Gastrocnemius medialis (tissue), 4 donors: Measurements from ENCODE around the gene PAX6. TPM values are rescaled to one million over a fixed set of nuclear protein-coding genes. Genes with fewer than 3 reads are reported as not detected.

Experiments
- ATAC-seq, 2 donors: fragments of 150-250 bp; one replicate each; pipeline ENCODE4 v1.9.1; 2016
- DNase-seq, 2 donors: peaks; one replicate each; pipeline ENCODE4 v3.0.0-alpha.2; 2019
- H3K27ac ChIP-seq, 4 donors: fragments of 200-600 bp; sonication (generic); 1 replicate in 1 of 4; 2 replicates in 3 of 4; pipeline ENCODE4 v1.5.1; 2016 to 2018; ENCODE audit warnings: mild to moderate bottlenecking in 2 of 4, moderate library complexity in 1 of 4
- H3K27me3 ChIP-seq, 3 donors: fragments of 200-600 bp; sonication (generic) in 2 of 3; 1 replicate in 1 of 3; 2 replicates in 2 of 3; pipeline versions ENCODE4 v1.5.1 to v1.6.0; 2016 to 2019; ENCODE audit warnings: mild to moderate bottlenecking in 1 of 3, moderate library complexity in 1 of 3
- H3K36me3 ChIP-seq, 2 donors: fragments of 200-600 bp; sonication (generic) in 1 of 2; one replicate each; pipeline ENCODE4 v1.5.1; 2017 to 2018
- H3K4me1 ChIP-seq, 2 donors: fragments of 200-600 bp; sonication (generic) in 1 of 2; one replicate each; pipeline ENCODE4 v1.5.1; 2016 to 2017; ENCODE audit warnings: mild to moderate bottlenecking in 2 of 2
- H3K4me3 ChIP-seq, 4 donors: fragments of 200-600 bp; sonication (generic) in 3 of 4; 1 replicate in 1 of 4; 2 replicates in 3 of 4; pipeline ENCODE4 v1.5.1; 2016 to 2019; ENCODE audit warnings: mild to moderate bottlenecking in 2 of 4
- H3K9me3 ChIP-seq, 3 donors: fragments of 200-600 bp; sonication (generic) in 2 of 3; 1 replicate in 1 of 3; 2 replicates in 2 of 3; pipeline ENCODE4 v1.5.1; 2016 to 2019
- POLR2A ChIP-seq, 2 donors: fragments of 450-650 bp; IDR thresholded peaks; one replicate each; pipeline ENCODE4 v1.6.1; 2017; ENCODE audit warnings: antibody characterized with exemption in 2 of 2, mild to moderate bottlenecking in 2 of 2, moderate library complexity in 2 of 2
- in situ Hi-C, 4 donors: fragments of 200-750 bp; cut with MboI; loops; one replicate each; pipeline versions ENCODE4 v1.15.0 to v1.8.0; 2017; ENCODE audit warnings: low sequenced_read_pairs in 4 of 4
- intact Hi-C: fragments of 100-400 bp; cut with DNase I; formaldehyde crosslinking; loops from one replicate; pipeline ENCODE4 v1.15.1; 2023; ENCODE audit warnings: low total_unique reads
- total RNA-seq, 4 donors: library from RNA; depleted of rRNA; stranded (reverse); fragments of >200 nt; gene quantifications; one replicate each; pipeline versions ENCODE4 v1.1.0 to v1.2.3, GENCODE V29; 2016
- TF ChIP-seq, protein P1 (sequence below), 5 experiments: fragments of 450-650 bp in 3 of 5; fragments of 200-600 bp in 2 of 5; sonication (generic) in 2 of 5; IDR thresholded peaks in 4 of 5; conservative IDR thresholded peaks in 1 of 5; 1 replicate in 4 of 5; 2 replicates in 1 of 5; pipeline ENCODE4 v1.5.1; 2016 to 2019; ENCODE audit warnings: antibody characterized with exemption in 5 of 5, mild to moderate bottlenecking in 3 of 5, moderate library complexity in 3 of 5

Gene PAX6
- total RNA-seq, 4 donors from 2014 or later, result not detected

DNA sequence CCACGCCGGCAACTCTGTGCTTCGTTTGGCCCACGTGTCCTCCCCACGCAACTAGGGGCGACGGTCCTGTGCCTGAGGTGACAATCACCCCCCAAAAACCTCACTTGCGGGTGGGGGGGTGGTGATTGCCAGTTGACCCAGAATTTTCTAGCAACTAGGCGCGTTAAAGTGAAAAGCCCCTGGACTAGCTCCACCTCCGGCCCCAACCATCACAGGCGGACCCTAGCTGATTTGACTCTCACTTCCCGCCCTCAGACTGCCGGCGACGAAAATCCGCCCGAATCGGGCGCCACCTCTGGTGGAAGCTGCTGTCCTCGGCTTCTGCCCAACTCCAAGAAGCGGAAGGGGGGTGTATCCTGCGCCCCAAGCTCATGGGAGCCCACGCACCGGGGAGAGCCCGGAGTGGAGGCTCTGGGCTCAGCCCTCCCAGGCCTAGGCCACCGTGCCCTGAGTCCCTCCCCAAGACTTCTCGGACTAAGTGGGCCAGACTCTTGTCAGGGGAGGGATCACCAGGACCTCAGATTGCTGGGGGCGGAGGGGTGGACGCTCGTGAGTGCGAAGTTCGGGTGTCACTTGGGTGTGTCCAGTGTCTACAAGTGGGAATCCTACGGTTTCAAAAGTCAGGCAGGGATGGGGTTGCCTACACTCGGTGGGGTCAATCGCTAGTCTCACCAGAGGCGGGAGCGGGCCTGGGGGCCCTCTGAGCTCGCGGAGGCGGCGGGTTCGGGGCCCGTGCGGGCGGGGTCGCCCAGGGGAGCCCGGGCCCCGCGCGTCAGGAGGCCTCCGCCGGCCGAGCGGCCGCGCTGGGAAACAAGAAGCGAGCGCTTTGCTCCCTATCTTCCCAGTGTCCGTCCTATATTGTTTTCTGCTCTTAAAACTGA, 12.3 kb downstream of the PAX6 start:
- Histone ChIP-seq H3K4me1 (peaks cover 9 to 25% of the 10 kb centered on the region in 2 donors), H3K36me3 (no peaks in the 10 kb centered on the region), H3K9me3 (no peaks in the 10 kb centered on the region), H3K27me3 (peaks cover 70 to 79% (median 73%) of the 10 kb centered on the region in 3 donors), H3K27ac (no peak overlapping the region), H3K4me3 (peak overlapping the region; percentile 9 to 34 (median 22))
- no peak for TF ChIP-seq POLR2A (IDR thresholded peaks at IDR 0.05)
- TF ChIP-seq, protein P1, sequence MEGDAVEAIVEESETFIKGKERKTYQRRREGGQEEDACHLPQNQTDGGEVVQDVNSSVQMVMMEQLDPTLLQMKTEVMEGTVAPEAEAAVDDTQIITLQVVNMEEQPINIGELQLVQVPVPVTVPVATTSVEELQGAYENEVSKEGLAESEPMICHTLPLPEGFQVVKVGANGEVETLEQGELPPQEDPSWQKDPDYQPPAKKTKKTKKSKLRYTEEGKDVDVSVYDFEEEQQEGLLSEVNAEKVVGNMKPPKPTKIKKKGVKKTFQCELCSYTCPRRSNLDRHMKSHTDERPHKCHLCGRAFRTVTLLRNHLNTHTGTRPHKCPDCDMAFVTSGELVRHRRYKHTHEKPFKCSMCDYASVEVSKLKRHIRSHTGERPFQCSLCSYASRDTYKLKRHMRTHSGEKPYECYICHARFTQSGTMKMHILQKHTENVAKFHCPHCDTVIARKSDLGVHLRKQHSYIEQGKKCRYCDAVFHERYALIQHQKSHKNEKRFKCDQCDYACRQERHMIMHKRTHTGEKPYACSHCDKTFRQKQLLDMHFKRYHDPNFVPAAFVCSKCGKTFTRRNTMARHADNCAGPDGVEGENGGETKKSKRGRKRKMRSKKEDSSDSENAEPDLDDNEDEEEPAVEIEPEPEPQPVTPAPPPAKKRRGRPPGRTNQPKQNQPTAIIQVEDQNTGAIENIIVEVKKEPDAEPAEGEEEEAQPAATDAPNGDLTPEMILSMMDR (IDR thresholded peaks at IDR 0.05 in 4 of 5, conservative IDR thresholded peaks at IDR 0.05 in 1 of 5), result peak in 1 of 5 experiments; percentile 22
- intact Hi-C loops (loop anchor here (5.0 kb wide), 2 partner anchors 156 to 804 kb away; no protein-coding TSS in a partner anchor), in situ Hi-C loops (no loop called here)
- no peak for DNase-seq
- ATAC-seq, result no peak

DNA sequence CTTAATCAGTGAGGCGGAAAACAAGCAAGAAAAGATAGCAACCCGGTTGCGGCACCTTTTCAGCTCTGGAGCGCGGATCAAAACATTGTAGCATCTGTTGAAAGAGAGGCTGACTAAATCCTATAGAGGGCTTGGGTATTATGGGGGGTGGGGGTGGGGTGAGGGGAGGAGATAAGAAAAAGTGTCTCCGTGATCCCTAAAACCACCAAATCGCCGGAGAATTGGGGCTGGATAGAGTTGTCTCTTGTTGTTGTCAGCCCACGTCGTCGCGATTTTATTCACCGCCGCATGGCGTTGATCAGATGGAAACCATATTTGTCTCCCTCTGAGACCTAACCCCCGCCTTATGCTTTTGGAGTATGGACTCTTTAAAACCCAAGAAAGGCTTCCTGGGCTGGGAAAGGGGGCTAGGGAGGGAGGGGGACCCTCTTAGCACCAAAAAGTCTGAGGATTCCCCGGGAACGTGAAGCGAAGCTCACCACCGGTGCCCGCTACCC, 13.0 kb downstream of the PAX6 start:
- no peaks in the 10 kb centered on the region for H3K9me3 ChIP-seq
- peak overlapping the region; percentile 9 to 34 (median 22) for H3K4me3 ChIP-seq
- no peaks in the 10 kb centered on the region for H3K36me3 ChIP-seq
- ATAC-seq (no peak), DNase-seq (no peak)
- peaks cover 9 to 25% of the 10 kb centered on the region in 2 donors for H3K4me1 ChIP-seq
- TF ChIP-seq POLR2A (IDR thresholded peaks at IDR 0.05), result no peak
- TF ChIP-seq, protein P1 (IDR thresholded peaks at IDR 0.05 in 4 of 5, conservative IDR thresholded peaks at IDR 0.05 in 1 of 5), result no peak
- in situ Hi-C loops (no loop called here), intact Hi-C loops (loop anchor here (5.0 kb wide), 2 partner anchors 156 to 804 kb away; no protein-coding TSS in a partner anchor)
- H3K27me3 ChIP-seq, result peaks cover 63 to 72% (median 66%) of the 10 kb centered on the region in 3 donors
- H3K27ac ChIP-seq, result no peak overlapping the region

DNA sequence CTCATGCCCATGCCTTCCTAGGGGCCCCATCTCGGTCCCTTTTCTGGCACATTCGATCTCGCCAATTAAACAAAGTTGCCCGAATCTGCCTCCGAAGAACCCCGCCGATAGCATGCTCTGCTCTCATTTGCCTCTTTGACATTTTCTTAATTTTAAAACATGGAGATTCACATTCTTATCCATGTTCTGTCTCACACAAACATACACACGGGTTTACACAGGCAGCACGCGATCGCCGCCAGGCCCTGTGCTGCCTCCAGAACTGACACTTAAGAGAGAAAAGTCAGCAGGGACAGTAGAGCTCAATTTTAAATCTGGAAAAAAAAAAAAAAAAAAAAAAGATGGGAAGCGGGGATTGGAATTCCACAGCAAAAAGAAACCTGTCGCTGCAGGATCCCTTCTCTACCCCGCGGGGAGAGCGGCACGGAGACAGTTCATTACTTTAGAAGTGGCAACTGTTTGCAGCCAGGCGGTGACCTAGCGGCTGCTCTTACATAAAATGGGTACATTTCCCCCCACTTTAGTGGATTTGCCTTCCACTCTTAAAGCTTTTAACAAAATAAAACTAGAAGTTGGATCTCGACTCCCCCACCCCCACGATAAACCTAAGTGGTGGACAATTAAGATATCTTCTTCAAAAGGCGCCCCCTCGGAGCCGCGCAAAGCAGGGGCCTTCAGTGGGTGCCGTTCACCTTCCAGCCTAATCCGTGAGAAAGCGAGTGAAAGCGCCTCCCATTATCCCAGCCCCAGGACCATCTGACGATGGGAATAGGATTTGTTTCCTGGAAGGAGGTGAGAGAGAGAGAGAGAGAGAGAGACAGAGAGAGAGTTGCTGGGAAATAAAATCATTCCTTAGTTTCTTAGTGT, 13.7 kb downstream of the PAX6 start:
- no peaks in the 10 kb centered on the region for H3K36me3 ChIP-seq
- in situ Hi-C loops (no loop called here), intact Hi-C loops (loop anchor here (5.0 kb wide), 2 partner anchors 155 to 805 kb away; no protein-coding TSS in a partner anchor)
- no peaks in the 10 kb centered on the region for H3K9me3 ChIP-seq
- DNase-seq, result no peak
- no peak for ATAC-seq
- TF ChIP-seq, protein P1 (IDR thresholded peaks at IDR 0.05 in 4 of 5, conservative IDR thresholded peaks at IDR 0.05 in 1 of 5), result no peak
- no peak for TF ChIP-seq POLR2A (IDR thresholded peaks at IDR 0.05)
- H3K4me1 ChIP-seq, result peaks cover 9 to 25% of the 10 kb centered on the region in 2 donors
- H3K4me3 ChIP-seq, result peak overlapping the region in 1 of 4 donors; percentile 28
- peaks cover 58 to 66% (median 60%) of the 10 kb centered on the region in 3 donors for H3K27me3 ChIP-seq
- H3K27ac ChIP-seq, result no peak overlapping the region

DNA sequence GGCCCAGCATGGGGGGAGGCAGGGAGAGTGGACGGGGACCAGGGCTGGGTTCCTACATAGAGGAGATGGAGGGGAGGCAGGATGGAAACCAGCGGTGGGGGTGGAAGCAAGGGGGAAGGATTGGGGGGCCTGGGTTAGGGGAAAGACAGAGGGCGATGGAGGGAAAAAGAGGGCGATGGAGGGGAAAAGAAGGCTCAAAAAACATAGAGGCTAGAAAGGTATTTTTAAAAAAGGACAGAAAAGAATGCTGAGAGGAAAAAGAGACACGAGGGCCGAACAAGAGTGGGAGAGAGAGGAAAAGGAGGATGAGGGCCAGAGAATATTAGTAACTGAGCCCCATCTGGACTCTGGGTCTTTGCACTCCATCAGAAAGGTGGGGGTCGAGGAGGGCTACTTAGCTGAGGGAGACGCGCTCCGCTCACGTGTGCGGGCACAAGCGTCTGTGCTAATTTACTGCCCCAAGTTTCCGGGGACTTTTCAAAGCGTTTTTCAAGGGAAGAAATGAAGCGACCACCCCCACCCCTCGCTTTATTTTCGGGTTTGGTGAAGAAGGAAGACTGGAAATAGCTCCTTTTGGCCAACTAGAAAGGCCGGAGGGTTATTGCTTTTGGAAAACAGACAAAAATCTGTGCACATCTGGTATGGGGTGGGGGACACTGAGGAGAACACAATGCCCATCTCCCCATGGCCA, 14.5 kb downstream of the PAX6 start:
- in situ Hi-C loops (no loop called here), intact Hi-C loops (loop anchor here (5.0 kb wide), 2 partner anchors 154 to 806 kb away; no protein-coding TSS in a partner anchor)
- ATAC-seq (no peak), DNase-seq (no peak)
- H3K4me3 ChIP-seq, result no peak overlapping the region
- H3K4me1 ChIP-seq, result peaks cover 9 to 25% of the 10 kb centered on the region in 2 donors
- no peaks in the 10 kb centered on the region for H3K9me3 ChIP-seq
- H3K36me3 ChIP-seq, result no peaks in the 10 kb centered on the region
- peaks cover 51 to 58% (median 52%) of the 10 kb centered on the region in 3 donors for H3K27me3 ChIP-seq
- no peak overlapping the region for H3K27ac ChIP-seq
- TF ChIP-seq, protein P1 (IDR thresholded peaks at IDR 0.05 in 4 of 5, conservative IDR thresholded peaks at IDR 0.05 in 1 of 5), result no peak
- TF ChIP-seq POLR2A (IDR thresholded peaks at IDR 0.05), result no peak
